Measurements from ENCODE around the gene FBXO36.

DNA sequence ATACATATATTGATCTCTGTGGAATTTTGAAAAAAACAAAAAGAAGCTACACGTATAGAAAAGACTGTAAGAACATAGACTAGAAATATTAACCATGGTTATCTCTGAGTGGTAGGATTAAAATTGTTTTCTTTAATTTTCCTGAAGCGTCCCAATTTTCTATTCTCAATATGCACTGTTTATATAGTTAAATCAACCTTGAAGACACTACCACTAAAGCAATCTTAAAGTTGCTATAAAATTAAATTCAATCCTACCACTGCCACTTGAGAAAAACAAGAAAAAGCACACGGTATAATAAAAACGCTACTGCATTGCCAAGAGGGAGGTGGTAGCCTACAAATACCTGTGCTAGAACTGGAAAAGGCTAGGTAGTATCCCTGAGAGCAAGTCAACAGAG is 47.7 kb upstream of the FBXO36 start:
- TF ChIP-seq, protein P1, sequence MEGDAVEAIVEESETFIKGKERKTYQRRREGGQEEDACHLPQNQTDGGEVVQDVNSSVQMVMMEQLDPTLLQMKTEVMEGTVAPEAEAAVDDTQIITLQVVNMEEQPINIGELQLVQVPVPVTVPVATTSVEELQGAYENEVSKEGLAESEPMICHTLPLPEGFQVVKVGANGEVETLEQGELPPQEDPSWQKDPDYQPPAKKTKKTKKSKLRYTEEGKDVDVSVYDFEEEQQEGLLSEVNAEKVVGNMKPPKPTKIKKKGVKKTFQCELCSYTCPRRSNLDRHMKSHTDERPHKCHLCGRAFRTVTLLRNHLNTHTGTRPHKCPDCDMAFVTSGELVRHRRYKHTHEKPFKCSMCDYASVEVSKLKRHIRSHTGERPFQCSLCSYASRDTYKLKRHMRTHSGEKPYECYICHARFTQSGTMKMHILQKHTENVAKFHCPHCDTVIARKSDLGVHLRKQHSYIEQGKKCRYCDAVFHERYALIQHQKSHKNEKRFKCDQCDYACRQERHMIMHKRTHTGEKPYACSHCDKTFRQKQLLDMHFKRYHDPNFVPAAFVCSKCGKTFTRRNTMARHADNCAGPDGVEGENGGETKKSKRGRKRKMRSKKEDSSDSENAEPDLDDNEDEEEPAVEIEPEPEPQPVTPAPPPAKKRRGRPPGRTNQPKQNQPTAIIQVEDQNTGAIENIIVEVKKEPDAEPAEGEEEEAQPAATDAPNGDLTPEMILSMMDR (conservative IDR thresholded peaks at IDR 0.05; ENCODE audit: low read depth, low read length): no peak
- TF ChIP-seq BHLHE40 (IDR thresholded peaks at IDR 0.05; ENCODE audit: low read depth, low read length): no peak

All from IMR-90 (cell line).